ENCODE results near the gene ATP5F1B.
A peak's percentile ranks its signal among the peaks of the same experiment; 100 is the strongest.

The ATP5F1B gene

GRCh38 chr12:56622535-56622934 is 23.2 kb downstream of the ATP5F1B start:
- no peak for DNase-seq (ENCODE audit: low read depth, low spot score)

- no peak for DNase-seq (ENCODE audit: low read depth, low spot score)
These were observed 28.9 kb downstream of the ATP5F1B start for GRCh38 chr12:56616925-56617324.

GRCh38 chr12:56616244-56616643 is 29.5 kb downstream of the ATP5F1B start:
- no peak for DNase-seq (ENCODE audit: low read depth, low spot score)

- DNase-seq (ENCODE audit: low read depth, low spot score): no peak
These were observed 31.2 kb downstream of the ATP5F1B start for GRCh38 chr12:56614627-56615026.

GRCh38 chr12:56604355-56604754 is 41.4 kb downstream of the ATP5F1B start:
- DNase-seq (ENCODE audit: low read depth, low spot score): no peak

- no peak for DNase-seq (ENCODE audit: low read depth, low spot score)
These were observed 43.5 kb downstream of the ATP5F1B start for GRCh38 chr12:56602239-56602638.

GRCh38 chr12:56601503-56601902 is 44.3 kb downstream of the ATP5F1B start:
- DNase-seq (ENCODE audit: low read depth, low spot score): no peak

- DNase-seq (ENCODE audit: low read depth, low spot score): no peak
These were observed 45.0 kb downstream of the ATP5F1B start for GRCh38 chr12:56600753-56601152.

GRCh38 chr12:56599797-56600196 is 46.0 kb downstream of the ATP5F1B start:
- DNase-seq (ENCODE audit: low read depth, low spot score): no peak

GRCh38 chr12:56599041-56599440 is 46.7 kb downstream of the ATP5F1B start:
- DNase-seq (ENCODE audit: low read depth, low spot score): no peak

GRCh38 chr12:56596815-56597214 is 49.0 kb downstream of the ATP5F1B start:
- no peak for DNase-seq (ENCODE audit: low read depth, low spot score)

GRCh38 chr12:56593909-56594621 is 51.7 kb downstream of the ATP5F1B start:
- DNase-seq (ENCODE audit: low read depth, low spot score): peak; percentile 33

- no peak for DNase-seq (ENCODE audit: low read depth, low spot score)
These were observed 53.8 kb downstream of the ATP5F1B start for GRCh38 chr12:56591961-56592360.

GRCh38 chr12:56591126-56591525 is 54.7 kb downstream of the ATP5F1B start:
- DNase-seq (ENCODE audit: low read depth, low spot score): no peak

- no peak for DNase-seq (ENCODE audit: low read depth, low spot score)
These were observed 55.5 kb downstream of the ATP5F1B start for GRCh38 chr12:56590237-56590830.

- no peak for DNase-seq (ENCODE audit: low read depth, low spot score)
These were observed 56.0 kb downstream of the ATP5F1B start for GRCh38 chr12:56589783-56590182.
